Esophagus (tissue), 2 donors: ENCODE measurements around the gene DNAAF8. TPM values are rescaled to one million over a fixed set of nuclear protein-coding genes. Genes with fewer than 3 reads are reported as not detected.

Experiments used
- H3K27ac ChIP-seq, 2 donors: one replicate each; pipeline ENCODE4 v1.5.1; 2013; ENCODE audit warnings: low read depth in 2 of 2, mild to moderate bottlenecking in 2 of 2, inconsistent platforms in 1 of 2, low read length in 1 of 2, moderate library complexity in 1 of 2
- H3K27me3 ChIP-seq, 2 donors: one replicate each; pipeline ENCODE4 v1.6.1; 2013; ENCODE audit warnings: low read length in 2 of 2, control low read depth in 1 of 2, mild to moderate bottlenecking in 1 of 2; ENCODE audit not compliant: insufficient read depth in 2 of 2, control insufficient read depth in 1 of 2
- H3K36me3 ChIP-seq, 2 donors: one replicate each; pipeline ENCODE4 v1.6.1; 2013; ENCODE audit warnings: low read length in 1 of 2; ENCODE audit not compliant: control insufficient read depth in 2 of 2, insufficient read depth in 2 of 2
- H3K4me1 ChIP-seq, 2 donors: one replicate each; pipeline ENCODE4 v1.6.1; 2013; ENCODE audit warnings: low read length in 1 of 2; ENCODE audit not compliant: control insufficient read depth in 2 of 2, insufficient read depth in 2 of 2
- H3K4me3 ChIP-seq, 2 donors: one replicate each; pipeline ENCODE4 v1.5.1; 2013; ENCODE audit warnings: low read length in 2 of 2, mild to moderate bottlenecking in 2 of 2, low read depth in 1 of 2, moderate library complexity in 1 of 2
- H3K9me3 ChIP-seq, 2 donors: one replicate each; pipeline ENCODE4 v1.6.1; 2013; ENCODE audit warnings: mild to moderate bottlenecking in 2 of 2, low read depth in 1 of 2, low read length in 1 of 2, moderate library complexity in 1 of 2; ENCODE audit not compliant: control insufficient read depth in 2 of 2, insufficient read depth in 1 of 2
- WGBS, 2 donors: extraction: QIAGEN DNeasy Blood & Tissue Kit; methylation state at CpG; one replicate each; pipeline ENCODE4 v1.1.7; 2013; 5-methylcytosine and 5-hydroxymethylcytosine counted together
- polyA plus RNA-seq, 2 donors: library from polyadenylated mRNA; stranded (reverse); fragments of 200-250 nt; gene quantifications; one replicate each; pipeline ENCODE4 v1.2.3, GENCODE V29; 2013
- donor health status: healthy with polysubstance abuse.
- donor health status: Bipolar disorder and iron deficiency.

The DNAAF8 gene
- polyA plus RNA-seq, 2 donors: 0.39 to 0.81 TPM

DNA sequence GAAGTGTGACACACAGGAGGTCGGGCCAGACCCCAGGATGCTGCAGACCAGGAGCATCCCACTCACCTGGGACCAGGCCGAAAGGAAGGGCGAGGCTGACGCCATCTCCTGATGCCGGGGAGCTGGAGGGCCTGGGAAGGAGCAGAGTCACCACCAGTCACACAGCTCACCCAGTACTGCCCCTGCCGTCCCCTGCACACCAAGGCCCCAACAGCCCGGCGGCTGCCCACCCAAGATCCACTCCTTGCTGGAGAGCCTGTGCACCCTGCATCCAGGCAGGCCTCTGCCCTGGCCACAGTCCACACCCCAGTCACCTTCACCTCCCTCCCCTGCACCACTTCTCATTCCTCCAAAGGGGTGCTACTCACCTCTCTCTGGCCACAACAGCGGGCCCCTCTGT, 27.9 kb downstream of the DNAAF8 start:
- Histone ChIP-seq H3K9me3 (no peaks in the 10 kb centered on the region), H3K36me3 (peaks cover 10 to 43% of the 10 kb centered on the region in 2 donors), H3K27ac (no peak overlapping the region), H3K4me3 (no peak overlapping the region), H3K4me1 (peaks cover 3 to 5% of the 10 kb centered on the region in 2 donors), H3K27me3 (no peaks in the 10 kb centered on the region)
- WGBS, 2 donors: 90 to 94% methylated on average over 9 of the region's 9 CpGs

DNA sequence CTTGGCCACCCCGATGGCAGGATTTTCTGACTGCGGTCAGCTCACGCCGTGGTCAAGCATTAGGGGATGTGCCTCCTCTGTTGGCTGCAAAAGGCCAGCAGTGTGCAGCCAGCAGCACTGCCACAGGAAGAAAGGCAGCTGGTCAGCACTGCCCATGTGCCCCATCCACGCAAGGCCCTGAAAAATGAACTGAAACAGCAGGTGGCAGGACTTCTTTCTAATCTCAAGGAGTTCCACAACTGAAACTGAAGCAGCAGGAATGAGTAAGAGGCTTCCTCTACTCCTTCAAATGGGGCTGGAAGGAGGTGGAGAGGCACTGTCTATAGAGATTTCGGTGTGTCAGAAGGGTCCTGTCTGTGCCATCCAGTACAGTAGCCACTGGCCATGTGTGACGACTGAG, 29.5 kb downstream of the DNAAF8 start:
- peaks cover 3 to 5% of the 10 kb centered on the region in 2 donors for H3K4me1 ChIP-seq
- peaks cover 6 to 35% of the 10 kb centered on the region in 2 donors for H3K36me3 ChIP-seq
- 88 to 92% methylated on average over 7 of the region's 7 CpGs for WGBS, 2 donors
- no peaks in the 10 kb centered on the region for H3K27me3 ChIP-seq
- no peak overlapping the region for H3K27ac ChIP-seq
- H3K4me3 ChIP-seq: no peak overlapping the region
- no peaks in the 10 kb centered on the region for H3K9me3 ChIP-seq

DNA sequence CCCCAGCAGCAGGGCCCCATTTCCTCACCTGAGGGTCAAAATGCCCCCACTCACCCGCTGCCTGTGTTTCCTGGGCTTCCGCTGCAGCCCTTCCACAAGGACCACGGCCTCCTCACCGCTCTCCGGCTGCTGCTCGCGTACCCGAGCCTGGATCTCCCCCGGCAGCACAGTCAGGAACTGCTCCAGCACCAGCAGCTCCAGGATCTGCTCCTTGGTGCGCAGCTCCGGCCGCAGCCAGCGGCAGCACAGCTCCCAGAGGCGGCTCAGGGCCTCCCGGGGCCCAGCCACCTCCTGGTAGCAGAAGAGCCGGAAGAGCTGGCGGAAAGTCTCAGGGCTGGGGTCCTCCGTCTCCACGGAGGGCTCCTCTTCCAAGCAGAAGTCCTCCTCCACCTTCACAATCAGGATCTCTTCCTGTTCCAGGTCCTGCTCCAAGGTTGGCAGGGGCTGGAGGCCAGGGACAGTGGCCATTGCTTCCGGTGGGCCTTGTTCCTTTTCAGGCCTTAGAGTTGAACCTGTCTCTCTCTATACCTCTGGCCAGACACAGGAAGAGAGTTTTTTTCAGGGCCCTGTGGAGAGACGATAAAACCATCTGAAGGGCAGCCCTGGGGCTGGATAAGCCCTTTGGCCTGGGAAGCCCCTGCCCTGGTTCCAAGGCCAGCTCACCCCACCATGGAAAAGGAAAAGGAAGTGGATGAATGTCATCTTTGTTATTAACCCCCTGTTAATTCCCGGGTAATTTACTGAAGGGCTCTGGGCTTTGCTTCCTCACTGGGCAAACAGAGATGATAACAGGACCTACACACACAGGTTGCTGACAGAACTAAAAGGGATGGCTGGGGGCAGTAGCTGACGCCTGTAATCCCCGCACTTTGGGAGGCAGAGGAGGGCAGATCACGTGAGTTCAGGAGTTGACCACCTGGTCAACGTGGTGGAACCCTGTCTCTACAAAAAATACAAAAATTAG, 31.5 kb downstream of the DNAAF8 start:
- WGBS, 2 donors: 73 to 74% methylated on average over 26 of the region's 26 CpGs
- Histone ChIP-seq H3K27ac (peak overlapping the region in 1 of 2 donors; percentile 19), H3K27me3 (no peaks in the 10 kb centered on the region), H3K4me3 (peak overlapping the region; percentile 95 to 99), H3K4me1 (peaks cover 3 to 8% of the 10 kb centered on the region in 2 donors), H3K36me3 (peaks cover 3 to 25% of the 10 kb centered on the region in 2 donors), H3K9me3 (no peaks in the 10 kb centered on the region)

DNA sequence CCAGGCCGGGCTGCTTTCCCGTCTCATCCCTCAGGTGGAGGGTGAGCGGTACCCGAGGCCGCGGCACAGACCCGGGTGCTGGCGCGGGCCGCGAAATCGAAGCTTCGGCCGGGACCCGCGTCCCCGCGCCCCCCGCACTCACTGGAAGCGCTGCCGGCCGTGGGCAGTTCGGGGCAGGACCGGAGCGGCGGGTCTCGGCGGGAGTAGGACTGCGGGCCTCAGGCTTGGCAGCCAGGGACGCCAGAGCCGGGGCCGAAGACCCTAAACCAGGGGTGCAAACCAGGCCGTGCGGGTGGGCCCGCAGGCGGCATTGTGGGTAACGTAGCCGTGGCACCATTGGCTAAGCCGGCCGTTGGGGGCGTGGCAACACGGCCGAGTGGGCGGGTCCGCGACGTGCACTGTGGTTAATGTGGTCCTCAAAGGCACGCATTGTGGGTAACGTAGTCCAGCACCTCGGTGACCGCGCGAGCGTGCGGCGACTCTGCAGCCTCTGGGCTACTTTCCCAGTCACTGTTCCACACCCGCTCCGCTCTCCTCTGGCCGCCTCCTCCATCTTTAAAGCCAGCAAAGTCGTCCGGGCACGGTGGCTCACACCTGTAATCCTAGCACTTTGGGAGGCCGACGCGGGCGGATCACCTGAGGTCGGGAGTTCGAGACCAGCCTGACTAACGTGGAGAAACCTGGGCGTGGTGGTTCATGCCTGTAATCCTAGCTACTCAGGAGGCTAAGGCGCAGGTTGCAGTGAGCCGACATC, 32.7 kb downstream of the DNAAF8 start, which contains the start of gene ZNF500:
TSS of gene ZNF500 (minus strand) at position 288 of the 754 bp plus-strand sequence. CDS start 1,184 bp downstream, outside the sequence.
- Histone ChIP-seq H3K9me3 (no peaks in the 10 kb centered on the region), H3K36me3 (peaks cover 3 to 19% of the 10 kb centered on the region in 2 donors), H3K27ac (peak within 1 kb of the TSS; percentile 88 to 96), H3K27me3 (no peaks in the 10 kb centered on the region), H3K4me1 (peaks cover 3 to 8% of the 10 kb centered on the region in 2 donors), H3K4me3 (peak within 1 kb of the TSS; percentile 95 to 99)
- WGBS, 2 donors: 1 to 2% methylated on average over 66 to 72 of the region's 72 CpGs

DNA sequence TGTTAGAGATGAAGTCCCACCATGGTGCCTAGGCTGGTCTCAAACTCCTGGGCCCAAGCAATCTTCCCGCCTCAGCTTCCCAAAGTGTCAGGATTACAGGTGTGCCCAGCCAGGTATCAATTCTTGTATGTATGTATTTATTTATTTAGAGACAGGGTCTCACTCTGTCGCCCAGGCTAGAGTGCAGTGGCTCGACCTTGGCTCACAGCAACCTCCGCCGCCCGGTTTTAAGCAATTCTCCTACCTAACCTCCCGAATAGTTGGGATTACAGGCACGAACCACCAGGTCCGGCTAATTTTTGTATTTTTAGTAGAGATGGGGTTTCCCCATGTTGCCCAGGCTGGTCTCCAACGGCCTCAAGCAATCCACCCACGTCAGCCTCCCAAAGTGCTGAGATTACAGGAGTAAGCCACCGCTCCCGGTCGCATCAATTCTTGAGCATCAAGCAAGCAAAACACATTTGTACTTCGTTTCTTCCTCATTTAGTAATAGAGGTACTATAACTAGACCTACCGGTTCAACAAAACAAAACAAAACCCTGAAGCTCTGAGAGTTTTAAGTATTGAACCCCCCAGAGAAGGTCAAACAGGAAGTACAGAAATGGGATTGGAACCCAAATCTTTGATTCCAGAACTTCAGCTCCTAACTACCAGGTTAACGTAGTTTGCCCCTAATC, 33.7 kb downstream of the DNAAF8 start:
- 28 to 35% methylated on average over 17 of the region's 17 CpGs for WGBS, 2 donors
- Histone ChIP-seq H3K27ac (peak overlapping the region; percentile 95 to 96), H3K36me3 (peaks cover 3 to 11% of the 10 kb centered on the region in 2 donors), H3K4me3 (peak overlapping the region; percentile 52 to 59), H3K27me3 (no peaks in the 10 kb centered on the region), H3K4me1 (peaks cover 3 to 8% of the 10 kb centered on the region in 2 donors), H3K9me3 (no peaks in the 10 kb centered on the region)

DNA sequence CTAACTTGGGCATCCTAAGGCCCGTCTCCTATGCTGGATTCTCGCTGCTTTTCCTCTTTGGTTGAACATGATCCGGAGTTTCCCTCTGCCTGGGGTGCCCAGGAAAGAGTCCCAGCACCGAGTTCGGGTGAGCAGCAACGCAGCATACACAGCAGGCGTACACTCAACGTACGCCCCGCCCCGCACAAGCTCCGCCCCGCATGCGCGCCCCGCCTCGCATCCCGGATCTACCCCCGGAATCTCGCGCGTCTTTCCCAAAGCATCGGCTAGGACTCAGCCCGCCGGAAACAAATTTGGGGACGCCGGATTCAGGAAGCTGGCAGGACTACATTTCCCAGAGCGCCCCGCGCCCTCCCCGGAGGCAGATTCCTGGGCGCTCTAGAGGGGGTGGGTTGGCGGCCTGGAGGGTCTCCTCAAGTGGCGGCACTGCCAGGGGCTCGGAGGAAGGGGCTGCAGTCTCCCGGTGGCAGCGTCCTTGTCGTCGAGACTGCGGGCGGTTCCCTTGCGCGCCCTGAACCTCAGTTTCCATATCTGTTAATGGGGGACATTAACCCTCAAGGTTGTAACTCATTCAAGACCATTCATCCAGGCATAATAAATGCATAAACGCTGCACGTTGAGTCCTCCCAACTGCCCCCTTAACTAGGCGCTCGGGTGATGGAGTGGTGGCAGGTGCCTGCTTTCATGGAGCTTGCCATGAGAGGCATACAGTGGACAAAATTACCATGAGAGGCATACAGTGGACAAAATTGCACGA, 34.4 kb downstream of the DNAAF8 start:
- no peaks in the 10 kb centered on the region for H3K27me3 ChIP-seq
- H3K9me3 ChIP-seq: no peaks in the 10 kb centered on the region
- H3K4me1 ChIP-seq: peaks cover 3 to 8% of the 10 kb centered on the region in 2 donors
- WGBS, 2 donors: 4 to 5% methylated on average over 47 to 48 of the region's 48 CpGs
- H3K4me3 ChIP-seq: peak overlapping the region; percentile 52 to 59
- peaks cover 2 to 7% of the 10 kb centered on the region in 2 donors for H3K36me3 ChIP-seq
- H3K27ac ChIP-seq: peak overlapping the region; percentile 95 to 96

DNA sequence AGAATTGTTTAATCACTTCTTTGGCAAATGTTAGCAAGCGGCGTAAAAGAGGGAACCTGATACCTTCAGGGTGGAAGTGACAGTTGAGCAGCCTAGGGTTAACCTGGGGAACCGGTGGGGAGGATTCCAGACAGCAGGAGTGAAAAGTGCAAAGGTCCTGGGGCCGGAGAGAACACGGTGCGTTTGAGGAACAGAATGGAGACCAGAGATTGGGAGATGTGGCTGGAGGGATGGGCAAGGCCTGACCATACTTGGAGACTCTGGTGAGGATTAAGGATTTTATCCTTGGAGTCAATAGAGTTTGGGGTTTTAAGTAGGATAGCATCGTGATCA, 34.9 kb downstream of the DNAAF8 start:
- H3K27me3 ChIP-seq: no peaks in the 10 kb centered on the region
- peaks cover 0 to 3% of the 10 kb centered on the region in 2 donors for H3K36me3 ChIP-seq
- no peaks in the 10 kb centered on the region for H3K9me3 ChIP-seq
- peak overlapping the region in 1 of 2 donors; percentile 59 for H3K4me3 ChIP-seq
- H3K27ac ChIP-seq: no peak overlapping the region
- 56% methylated on average over 7 of the region's 7 CpGs for WGBS, 2 donors
- H3K4me1 ChIP-seq: peaks cover 3 to 8% of the 10 kb centered on the region in 2 donors

DNA sequence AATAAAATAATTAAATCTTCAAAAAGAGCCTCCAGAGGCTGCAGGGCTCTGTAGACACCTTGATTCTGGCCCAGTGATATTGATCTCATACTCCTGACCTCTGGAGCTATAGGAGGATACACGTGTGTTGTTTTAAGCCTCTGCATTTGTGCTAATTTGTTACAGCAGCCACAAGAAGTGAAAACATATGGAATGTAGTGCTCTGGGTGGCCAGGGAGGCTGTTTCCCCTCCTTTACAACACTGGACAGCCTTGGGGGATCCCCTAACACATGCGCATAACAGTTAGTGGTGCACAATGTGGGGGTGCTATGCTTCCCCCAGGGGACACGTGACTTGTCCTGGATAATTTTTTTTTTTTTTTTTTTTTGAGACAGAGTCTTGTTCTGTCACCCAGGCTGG, 37.3 kb downstream of the DNAAF8 start:
- Histone ChIP-seq H3K4me1 (peaks cover 0 to 3% of the 10 kb centered on the region in 2 donors), H3K27me3 (no peaks in the 10 kb centered on the region), H3K4me3 (no peak overlapping the region), H3K9me3 (no peaks in the 10 kb centered on the region), H3K36me3 (no peaks in the 10 kb centered on the region), H3K27ac (no peak overlapping the region)
- 61 to 69% methylated on average over 3 of the region's 3 CpGs for WGBS, 2 donors
